GM23338 (cell line): ENCODE measurements around the gene LRIF1. TPM values are rescaled to one million over a fixed set of nuclear protein-coding genes. Genes with fewer than 3 reads are reported as not detected.

Experiments
- ATAC-seq: fragments of 200-7000 bp; cut with Tn5 transposase; 3 replicates; pipeline ENCODE4 v1.9.1; 2020
- DNase-seq: peaks from one replicate; pipeline ENCODE4 v3.0.0-alpha.2; 2015; ENCODE audit warnings: low spot score
- H2AFZ ChIP-seq: fragments of 200-600 bp; sonication (generic); 2 replicates; pipeline ENCODE4 v1.8.0; 2016; ENCODE audit warnings: antibody characterized with exemption, mild to moderate bottlenecking, moderate library complexity
- H3F3A ChIP-seq: fragments of 200-600 bp; sonication (generic); replicated peaks from 2 replicates; pipeline ENCODE4 v1.8.0; 2017; ENCODE audit warnings: antibody characterized with exemption, mixed run types, low read depth
- H3K27ac ChIP-seq: fragments of 200-600 bp; sonication (generic); 2 replicates; pipeline ENCODE4 v1.6.1; 2016; ENCODE audit warnings: low read depth
- H3K27me3 ChIP-seq: fragments of 200-600 bp; sonication (generic); 2 replicates; pipeline ENCODE4 v1.8.0; 2016; ENCODE audit warnings: mild to moderate bottlenecking, mixed run types, moderate library complexity; ENCODE audit not compliant: insufficient read depth
- H3K36me3 ChIP-seq: fragments of 200-600 bp; sonication (generic); 2 replicates; pipeline ENCODE4 v1.8.0; 2016; ENCODE audit warnings: mild to moderate bottlenecking; ENCODE audit not compliant: insufficient read depth
- H3K4me1 ChIP-seq: fragments of 200-600 bp; sonication (generic); 2 replicates; pipeline ENCODE4 v1.8.0; 2016; ENCODE audit warnings: mild to moderate bottlenecking, moderate library complexity; ENCODE audit not compliant: insufficient read depth
- H3K4me2 ChIP-seq: fragments of 200-600 bp; sonication (generic); 2 replicates; pipeline ENCODE4 v1.7.1; 2017; ENCODE audit warnings: mixed run types
- H3K4me3 ChIP-seq: fragments of 200-600 bp; sonication (generic); 2 replicates; pipeline ENCODE4 v1.6.1; 2016; ENCODE audit warnings: mixed run types
- H3K79me2 ChIP-seq: fragments of 200-600 bp; sonication (generic); replicated peaks from 2 replicates; pipeline ENCODE4 v1.8.0; 2017; ENCODE audit warnings: mild to moderate bottlenecking; ENCODE audit not compliant: insufficient read depth
- H3K9me2 ChIP-seq: fragments of 200-600 bp; sonication (generic); 2 replicates; pipeline ENCODE4 v1.8.0; 2017; ENCODE audit not compliant: insufficient read depth
- H4K20me1 ChIP-seq: fragments of 200-600 bp; sonication (generic); replicated peaks from 2 replicates; pipeline ENCODE4 v1.8.0; 2017; ENCODE audit warnings: mild to moderate bottlenecking; ENCODE audit not compliant: insufficient read depth
- H3K27ac Mint-ChIP-seq: 2 replicates; pipeline ENCODE4 v1.8.0; 2020; ENCODE audit warnings: inconsistent platforms, mild to moderate bottlenecking, moderate library complexity, mixed read lengths
- H3K27me3 Mint-ChIP-seq: 3 replicates; pipeline ENCODE4 v1.8.0; 2022; ENCODE audit warnings: low read depth, mild to moderate bottlenecking, moderate library complexity, mixed read lengths, inconsistent platforms; ENCODE audit not compliant: insufficient read depth, poor library complexity
- H3K36me3 Mint-ChIP-seq: 3 replicates; pipeline ENCODE4 v1.8.0; 2021; ENCODE audit warnings: low read depth, mild to moderate bottlenecking, inconsistent platforms, moderate library complexity, mixed read lengths
- H3K4me1 Mint-ChIP-seq: 3 replicates; pipeline ENCODE4 v1.8.0; 2020; ENCODE audit warnings: mild to moderate bottlenecking, inconsistent platforms, mixed read lengths
- H3K4me3 Mint-ChIP-seq: 3 replicates; pipeline ENCODE4 v1.8.0; 2021; ENCODE audit warnings: moderate library complexity, mild to moderate bottlenecking, inconsistent platforms, mixed read lengths
- H3K9me3 Mint-ChIP-seq: 3 replicates; pipeline ENCODE4 v1.8.0; 2020; ENCODE audit warnings: moderate library complexity, mild to moderate bottlenecking, inconsistent platforms, mixed read lengths
- CREB1 ChIP-seq: fragments of 250-450 bp; sonication (Bioruptor Pico); IDR thresholded peaks from 2 replicates; pipeline ENCODE4 v1.5.0; 2020; ENCODE audit warnings: low read depth, mild to moderate bottlenecking, moderate library complexity
- CTCF ChIP-seq, 2 experiments: fragments of 200-600 bp in 1 of 2; sonication (generic) in 1 of 2; conservative IDR thresholded peaks; 2 replicates each; pipeline versions ENCODE4 v1.5.1 to v1.6.1; 2016 to 2017; ENCODE audit warnings: antibody characterized with exemption in 2 of 2, low read depth in 2 of 2, mild to moderate bottlenecking in 2 of 2, moderate library complexity in 1 of 2
- ETS1 ChIP-seq: IDR thresholded peaks from 2 replicates; pipeline ENCODE4 v1.6.1; 2016; ENCODE audit warnings: antibody characterized with exemption
- EZH2 ChIP-seq: fragments of 200-600 bp; sonication (generic); IDR thresholded peaks from one replicate; pipeline ENCODE4 v1.8.0; 2017; ENCODE audit warnings: antibody characterized with exemption, mild to moderate bottlenecking, low read depth; ENCODE audit not compliant: unreplicated experiment
- EZH2phosphoT487 ChIP-seq: fragments of 200-600 bp; sonication (generic); IDR thresholded peaks from one replicate; pipeline ENCODE4 v1.8.1; 2018; ENCODE audit warnings: antibody characterized with exemption; ENCODE audit not compliant: unreplicated experiment
- JUNB ChIP-seq: IDR thresholded peaks from one replicate; pipeline ENCODE4 v1.6.1; 2016; ENCODE audit warnings: antibody characterized with exemption; ENCODE audit not compliant: unreplicated experiment
- NANOG ChIP-seq: IDR thresholded peaks from 2 replicates; pipeline ENCODE4 v1.6.1; 2016; ENCODE audit warnings: antibody characterized with exemption, borderline replicate concordance
- POLR2AphosphoS5 ChIP-seq: IDR thresholded peaks from 2 replicates; pipeline ENCODE4 v1.6.1; 2016; ENCODE audit warnings: antibody characterized with exemption, low read depth
- REST ChIP-seq: IDR thresholded peaks from one replicate; pipeline ENCODE4 v1.6.1; 2018; ENCODE audit warnings: antibody characterized with exemption; ENCODE audit not compliant: unreplicated experiment
- ZNF114 ChIP-seq: fragments of 250-450 bp; sonication (Bioruptor Pico); IDR thresholded peaks from 2 replicates; pipeline ENCODE4 v1.5.0; 2020; ENCODE audit warnings: mild to moderate bottlenecking, moderate library complexity
- ZNF331 ChIP-seq: fragments of 250-450 bp; sonication (Bioruptor Pico); IDR thresholded peaks from 2 replicates; pipeline ENCODE4 v1.5.0; 2020; ENCODE audit warnings: low read depth, mild to moderate bottlenecking, moderate library complexity
- polyA plus RNA-seq: library from polyadenylated mRNA; unstranded; fragments of >200 nt; fragmentation: Nextera tagmentation; extraction: Ambion mirVana; gene quantifications from 2 replicates; pipeline ENCODE4 v1.2.1, GENCODE V29; 2016
- total RNA-seq: library from RNA; depleted of rRNA; stranded (reverse); fragments of >200 nt; shearing (Covaris generic); gene quantifications from 2 replicates; pipeline ENCODE4 v1.2.3, GENCODE V29; 2014

The LRIF1 gene
- total and polyA plus RNA-seq, 2 experiments from 2014 or later = 32.6 to 37.9 TPM

- TF ChIP-seq CTCF (conservative IDR thresholded peaks at IDR 0.05; ENCODE audit: low read depth in 2 of 2) (no peak), POLR2AphosphoS5 (no peak), NANOG (no peak), CREB1 (CRISPR knock-in tag) (no peak), ZNF331 (CRISPR knock-in tag) (no peak), EZH2 (no peak), ZNF114 (CRISPR knock-in tag) (no peak), EZH2phosphoT487 (no peak), JUNB (no peak), REST (no peak), ETS1 (no peak)
Measured at GRCh38 chr1:110916274-110916668, 47.5 kb downstream of the LRIF1 start (continued).

GRCh38 chr1:110915804-110916203 is 47.9 kb downstream of the LRIF1 start:
- Histone ChIP-seq H3K4me3 (no peak overlapping the region), H3K4me1 (no peaks in the 10 kb centered on the region), H3K27ac (no peak overlapping the region), H3K79me2 (no peaks in the 10 kb centered on the region), H2AFZ (no peak overlapping the region), H3K4me2 (no peak overlapping the region), H3K27me3 (no peaks in the 10 kb centered on the region), H3K9me2 (0 out of 2 replicates have a peak, but pooled peaks cover 3% of the 10 kb centered on the region), H3K36me3 (no peaks in the 10 kb centered on the region), H4K20me1 (no peaks in the 10 kb centered on the region), H3F3A (no peaks in the 10 kb centered on the region)
- no peak for TF ChIP-seq CREB1 (CRISPR knock-in tag)
- no peak overlapping the region for H3K4me3 Mint-ChIP-seq
- no peaks in the 10 kb centered on the region for H3K27me3 Mint-ChIP-seq
- no peaks in the 10 kb centered on the region; the same call in 2 of the 3 replicates for H3K9me3 Mint-ChIP-seq
- peaks cover 8% of the 10 kb centered on the region; the same call in 2 of the 3 replicates for H3K4me1 Mint-ChIP-seq
- no peak overlapping the region for H3K27ac Mint-ChIP-seq
- no peak for ATAC-seq
- H3K36me3 Mint-ChIP-seq = no peaks in the 10 kb centered on the region
- no peak for DNase-seq
